Activated B cell treated with CpG ODN at 0.5 μM for 24 hours (primary cell): ENCODE results near the gene PHYHIPL. TPM values are rescaled to one million over a fixed set of nuclear protein-coding genes. Genes with fewer than 3 reads are reported as not detected.
"Not testable (repeated sequence)": the region's sequence is repeated elsewhere in the genome, so short reads cannot be mapped to it uniquely, and the experiment has no call there.

Experiments
- ATAC-seq: fragments of 200-7000 bp; cut with Tn5 transposase; one replicate; pipeline ENCODE4 v1.10.0; 2021; ENCODE audit warnings: low read depth, mild to moderate bottlenecking, moderate library complexity
- CTCF ChIA-PET: fragments of 350-600 bp; sonication (Branson Sonifier 250); formaldehyde crosslinking; loops from one replicate; lab custom pipeline; 2021; ENCODE audit warnings: antibody characterized with exemption; lab: Charles Lee
- POLR2A ChIA-PET: fragments of 350-600 bp; sonication (Branson Sonifier 250); formaldehyde crosslinking; loops from one replicate; lab custom pipeline; 2021; ENCODE audit warnings: antibody characterized with exemption; lab: Charles Lee
- DNase-seq: peaks from one replicate; pipeline ENCODE4 v3.0.0; 2022
- H3K27ac Mint-ChIP-seq: one replicate; pipeline ENCODE4 v1.8.0; 2020; ENCODE audit warnings: mixed read lengths
- H3K27me3 Mint-ChIP-seq: one replicate; pipeline ENCODE4 v1.8.0; 2021; ENCODE audit warnings: mixed read lengths
- H3K36me3 Mint-ChIP-seq: one replicate; pipeline ENCODE4 v1.8.0; 2021; ENCODE audit warnings: low read depth, mixed read lengths
- H3K4me1 Mint-ChIP-seq: one replicate; pipeline ENCODE4 v1.8.0; 2021; ENCODE audit warnings: mixed read lengths
- H3K4me3 Mint-ChIP-seq: one replicate; pipeline ENCODE4 v1.8.0; 2020; ENCODE audit warnings: mild to moderate bottlenecking, mixed read lengths
- H3K9me3 Mint-ChIP-seq: one replicate; pipeline ENCODE4 v1.8.0; 2020; ENCODE audit warnings: mixed read lengths
- intact Hi-C: fragments of 100-400 bp; cut with micrococcal nuclease; formaldehyde crosslinking; loops from one replicate; pipeline ENCODE4 v1.15.1; 2024
- total RNA-seq: library from RNA; stranded (reverse); gene quantifications from 2 replicates; pipeline ENCODE4 v1.2.3, GENCODE V29; 2022
- TF ChIP-seq, protein P1 (sequence below): fragments of 200-600 bp; IDR thresholded peaks from one replicate; pipeline ENCODE4 v1.8.0; 2022; ENCODE audit warnings: antibody characterized with exemption, mild to moderate bottlenecking

PHYHIPL gene
- total RNA-seq, 1 donor from 2014 or later = not detected

DNA sequence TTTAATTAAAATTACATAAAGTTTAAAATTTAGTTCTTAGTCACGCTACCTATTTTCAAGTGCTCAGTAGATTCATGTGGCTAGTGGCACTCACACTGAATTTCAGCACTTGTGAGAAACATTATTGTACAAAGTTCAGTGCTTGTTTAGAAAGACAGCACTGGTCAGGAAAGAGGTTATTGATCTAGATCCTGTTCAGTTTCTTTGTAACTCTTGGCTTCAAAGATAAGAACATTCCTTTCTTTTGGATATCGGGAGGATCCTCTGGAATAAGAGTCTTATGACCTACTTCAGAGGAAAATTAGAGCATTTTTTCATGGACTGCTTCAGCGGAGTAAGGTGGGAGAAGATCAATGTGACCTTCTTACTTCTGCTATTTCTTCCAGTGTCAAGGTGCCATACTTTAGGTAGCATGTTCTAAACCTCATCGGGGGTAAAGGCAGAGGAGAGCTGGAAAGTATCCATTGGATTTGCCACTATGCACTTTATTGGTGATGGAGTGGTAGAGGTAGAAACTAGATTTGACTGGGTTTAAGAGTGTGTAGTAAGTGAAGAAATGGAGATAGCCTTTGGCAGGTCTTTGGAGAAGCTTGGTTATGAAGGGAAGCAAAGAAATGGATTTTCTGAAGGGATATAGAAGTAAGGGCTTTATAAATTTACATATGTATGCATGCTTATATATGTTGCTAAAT, 39.9 kb downstream of the PHYHIPL start:
- H3K27me3 Mint-ChIP-seq = no peaks in the 10 kb centered on the region

DNA sequence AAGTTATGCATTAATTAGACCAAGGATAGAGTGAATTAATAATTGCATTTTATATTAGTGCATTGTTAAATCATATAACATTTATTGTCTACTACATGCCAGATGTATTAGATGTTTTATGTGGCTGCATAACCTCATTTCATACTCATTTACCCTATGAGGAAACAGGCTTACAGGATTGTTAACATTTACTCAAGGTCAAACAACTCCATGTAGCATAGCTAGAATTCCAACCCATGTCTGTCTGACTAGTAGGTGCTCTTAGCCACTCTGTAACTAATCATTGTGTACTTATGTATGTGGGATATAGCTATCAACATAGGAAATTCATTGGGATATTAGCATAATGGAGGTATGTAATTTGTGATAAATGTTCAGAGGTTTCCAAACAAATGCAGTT, 46.3 kb downstream of the PHYHIPL start:
- H3K4me1 Mint-ChIP-seq = no peaks in the 10 kb centered on the region
- H3K27me3 Mint-ChIP-seq = peaks cover 5% of the 10 kb centered on the region
- H3K4me3 Mint-ChIP-seq = no peak overlapping the region
- no peak for DNase-seq
- TF ChIP-seq, protein P1, sequence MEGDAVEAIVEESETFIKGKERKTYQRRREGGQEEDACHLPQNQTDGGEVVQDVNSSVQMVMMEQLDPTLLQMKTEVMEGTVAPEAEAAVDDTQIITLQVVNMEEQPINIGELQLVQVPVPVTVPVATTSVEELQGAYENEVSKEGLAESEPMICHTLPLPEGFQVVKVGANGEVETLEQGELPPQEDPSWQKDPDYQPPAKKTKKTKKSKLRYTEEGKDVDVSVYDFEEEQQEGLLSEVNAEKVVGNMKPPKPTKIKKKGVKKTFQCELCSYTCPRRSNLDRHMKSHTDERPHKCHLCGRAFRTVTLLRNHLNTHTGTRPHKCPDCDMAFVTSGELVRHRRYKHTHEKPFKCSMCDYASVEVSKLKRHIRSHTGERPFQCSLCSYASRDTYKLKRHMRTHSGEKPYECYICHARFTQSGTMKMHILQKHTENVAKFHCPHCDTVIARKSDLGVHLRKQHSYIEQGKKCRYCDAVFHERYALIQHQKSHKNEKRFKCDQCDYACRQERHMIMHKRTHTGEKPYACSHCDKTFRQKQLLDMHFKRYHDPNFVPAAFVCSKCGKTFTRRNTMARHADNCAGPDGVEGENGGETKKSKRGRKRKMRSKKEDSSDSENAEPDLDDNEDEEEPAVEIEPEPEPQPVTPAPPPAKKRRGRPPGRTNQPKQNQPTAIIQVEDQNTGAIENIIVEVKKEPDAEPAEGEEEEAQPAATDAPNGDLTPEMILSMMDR = no peak
- ChIA-PET POLR2A (no interaction called here), CTCF (no interaction called here)
- no peak overlapping the region for H3K27ac Mint-ChIP-seq
- no peak for ATAC-seq
- H3K36me3 Mint-ChIP-seq = no peaks in the 10 kb centered on the region
- intact Hi-C loops = loop anchor here (1.0 kb wide), 1 partner anchor 7 kb away; no protein-coding TSS in a partner anchor
- no peaks in the 10 kb centered on the region for H3K9me3 Mint-ChIP-seq

More for the DNA sequence above, 39.9 kb downstream of the PHYHIPL start:
- H3K9me3 Mint-ChIP-seq = no peaks in the 10 kb centered on the region
- H3K4me3 Mint-ChIP-seq = no peak overlapping the region
- H3K36me3 Mint-ChIP-seq = no peaks in the 10 kb centered on the region
- TF ChIP-seq, protein P1 = no peak
- H3K4me1 Mint-ChIP-seq = no peaks in the 10 kb centered on the region
- CTCF ChIA-PET = no interaction called here
- DNase-seq (no peak), ATAC-seq (no peak)
- no peak overlapping the region for H3K27ac Mint-ChIP-seq
- intact Hi-C loops = no loop called here
- POLR2A ChIA-PET = no interaction called here

DNA sequence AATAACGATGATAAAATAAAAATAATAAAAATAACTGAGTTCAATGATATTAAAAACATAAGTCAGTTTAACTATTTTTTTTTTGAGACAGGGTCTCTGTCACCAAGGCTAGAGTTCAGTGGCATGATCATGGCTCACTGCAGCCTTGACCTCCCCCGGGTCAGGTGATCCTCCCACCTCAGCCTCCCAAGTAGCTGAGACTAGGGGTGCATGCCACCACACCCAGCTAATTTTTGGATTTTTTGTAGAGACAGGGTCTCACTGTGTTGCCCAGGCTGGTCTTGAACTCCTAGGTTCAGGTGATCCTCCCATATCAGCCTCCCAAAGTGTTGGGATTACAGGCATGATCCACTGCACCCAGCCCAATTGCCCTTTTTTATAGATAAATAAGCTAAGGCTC, 47.2 kb downstream of the PHYHIPL start:
- H3K36me3 Mint-ChIP-seq, POLR2A ChIA-PET, H3K27ac Mint-ChIP-seq, DNase-seq, H3K4me1 Mint-ChIP-seq, ATAC-seq, H3K27me3 Mint-ChIP-seq, CTCF ChIA-PET, H3K4me3 Mint-ChIP-seq, H3K9me3 Mint-ChIP-seq: not testable (repeated sequence)
- intact Hi-C loops = loop anchor here (1.0 kb wide), 1 partner anchor 8 kb away; no protein-coding TSS in a partner anchor

DNA sequence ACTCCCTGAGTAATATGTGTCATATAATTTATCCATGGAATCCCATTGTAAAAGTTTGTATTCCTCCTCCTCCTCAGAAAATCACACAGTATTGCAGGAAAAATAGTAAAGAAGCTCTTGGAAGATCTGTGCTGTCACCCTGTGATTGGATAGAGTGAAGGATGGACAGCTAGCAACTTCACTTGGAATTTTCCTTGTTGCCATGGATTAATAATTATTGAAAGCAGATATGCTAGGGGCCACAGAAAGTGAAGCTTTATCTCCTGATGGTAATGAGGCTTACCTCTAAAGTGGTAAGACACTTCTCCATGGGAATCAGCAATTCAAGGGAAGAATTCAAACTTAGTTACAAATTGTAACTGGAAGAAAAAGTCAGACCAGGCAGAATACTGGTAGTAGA, 48.8 kb downstream of the PHYHIPL start:
- ChIA-PET CTCF (no interaction called here), POLR2A (no interaction called here)
- H3K9me3 Mint-ChIP-seq = no peaks in the 10 kb centered on the region
- H3K27me3 Mint-ChIP-seq = peaks cover 5% of the 10 kb centered on the region
- TF ChIP-seq, protein P1 = no peak
- H3K36me3 Mint-ChIP-seq = no peaks in the 10 kb centered on the region
- intact Hi-C loops = no loop called here
- no peak overlapping the region for H3K4me3 Mint-ChIP-seq
- no peak overlapping the region for H3K27ac Mint-ChIP-seq
- H3K4me1 Mint-ChIP-seq = no peaks in the 10 kb centered on the region
- DNase-seq = no peak
- no peak for ATAC-seq

DNA sequence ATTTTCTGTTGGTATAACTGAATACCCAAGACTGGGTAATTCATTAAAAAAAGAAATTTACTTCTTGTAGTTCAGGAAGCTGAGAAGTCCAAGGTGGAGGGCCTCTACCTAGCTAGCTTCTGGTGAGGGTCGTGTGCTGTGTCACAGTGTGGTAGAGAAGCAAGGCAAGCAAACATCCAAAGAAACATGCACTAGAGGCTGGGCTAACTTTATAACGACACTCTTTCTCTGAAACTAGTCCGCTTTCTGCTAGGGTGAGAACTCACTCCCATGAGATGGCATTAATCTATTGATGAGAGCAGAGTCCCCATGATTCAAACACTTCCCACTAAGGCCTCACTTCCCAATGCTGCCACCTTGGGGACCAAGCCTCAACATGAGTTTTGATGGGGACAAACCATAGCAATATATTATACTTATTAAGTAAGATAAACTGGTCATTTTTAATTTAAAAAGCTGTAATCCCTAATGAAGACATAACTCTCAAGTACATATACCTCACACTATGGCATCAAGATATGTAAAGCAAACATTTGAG, 50.8 kb downstream of the PHYHIPL start:
- peaks cover 5% of the 10 kb centered on the region for H3K27me3 Mint-ChIP-seq
- no peaks in the 10 kb centered on the region for H3K4me1 Mint-ChIP-seq
- DNase-seq (no peak), ATAC-seq (no peak)
- POLR2A ChIA-PET = no interaction called here
- H3K4me3 Mint-ChIP-seq = no peak overlapping the region
- no peaks in the 10 kb centered on the region for H3K9me3 Mint-ChIP-seq
- TF ChIP-seq, protein P1 = no peak
- intact Hi-C loops = no loop called here
- H3K27ac Mint-ChIP-seq = no peak overlapping the region
- H3K36me3 Mint-ChIP-seq = no peaks in the 10 kb centered on the region
- CTCF ChIA-PET = no interaction called here
